ENCODE measurements around the gene LAMA3. TPM values are rescaled to one million over a fixed set of nuclear protein-coding genes. Genes with fewer than 3 reads are reported as not detected.

LAMA3 gene
- total and polyA plus RNA-seq, 2 of the 13 experiments (the other 11 are each of a cell fraction or from before 2014, with no cell fraction given) = 0.45 to 2.2 TPM

DNA sequence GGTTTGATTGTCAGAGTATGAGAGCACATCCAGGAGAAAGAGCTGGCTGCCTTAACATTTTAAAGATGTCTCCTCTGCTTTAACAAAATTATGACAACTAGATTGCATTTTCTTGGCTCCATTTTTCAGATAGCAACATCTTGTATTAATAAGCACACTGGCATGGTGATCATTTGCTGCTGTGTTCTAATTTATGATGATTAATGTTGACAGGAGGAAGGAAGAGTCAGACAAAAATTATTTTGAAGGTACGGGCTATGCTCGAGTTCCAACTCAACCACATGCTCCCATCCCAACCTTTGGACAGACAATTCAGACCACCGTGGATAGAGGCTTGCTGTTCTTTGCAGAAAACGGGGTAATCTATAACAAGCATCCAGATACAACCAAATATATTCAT lies 227.1 kb downstream of the LAMA3 start:
- in situ Hi-C loops (cut with HindIII; ENCODE audit: extremely low pct_ligation_motif_present, low pct_unique_long_range_greater_than_20kb) (loop anchor here (5.0 kb wide), 1 partner anchor 94 kb away; no protein-coding TSS in a partner anchor), intact Hi-C loops (cut with micrococcal nuclease; ENCODE audit: unreplicated experiment) (loop anchor here (5.0 to 10.0 kb wide), 2 partner anchors 201 to 292 kb away; no protein-coding TSS in a partner anchor)
- Histone ChIP-seq H3K9ac (ENCODE audit: insufficient read depth, low read depth, low read length) (no peak overlapping the region), H3K36me3 (replicated peaks in 1 of 2; ENCODE audit: control insufficient read depth in 1 of 2, insufficient read depth in 2 of 2, low read length in 2 of 2) (no peaks in the 10 kb centered on the region), H3K27me3 (ENCODE audit: control insufficient read depth in 1 of 2, insufficient read depth in 2 of 2, low read length in 2 of 2) (no peaks in the 10 kb centered on the region; a peak in 1 of 5 replicates), H3K4me2 (ENCODE audit: low read depth, low read length) (no peak overlapping the region), H3K27ac (ENCODE audit: extremely low read length, insufficient read depth, low read length) (no peak overlapping the region), H3K79me2 (ENCODE audit: insufficient read depth, low read length) (no peaks in the 10 kb centered on the region), H3K4me3 (replicated peaks in 1 of 3; ENCODE audit: insufficient read depth in 1 of 3, low read depth in 2 of 3, low read length in 3 of 3) (no peak overlapping the region), H3K4me1 (ENCODE audit: insufficient read depth, low read length) (no peaks in the 10 kb centered on the region), H3K9me3 (ENCODE audit: low read length) (no peaks in the 10 kb centered on the region), H4K20me1 (ENCODE audit: insufficient read depth, low read length) (no peaks in the 10 kb centered on the region), H2AFZ (ENCODE audit: low read length) (no peak overlapping the region)
- TF ChIP-seq ZNF224 (CRISPR knock-in tag; IDR thresholded peaks at IDR 0.05) (no peak), PRMT3 (CRISPR knock-in tag; IDR thresholded peaks at IDR 0.05; ENCODE audit: borderline replicate concordance, low read depth) (no peak), TAF15 (IDR thresholded peaks at IDR 0.05; ENCODE audit: low read depth, low read length, poor library complexity, severe bottlenecking) (no peak), TEAD2 (CRISPR knock-in tag; IDR thresholded peaks at IDR 0.05) (no peak), SIX4 (CRISPR knock-in tag; IDR thresholded peaks at IDR 0.05) (no peak), CEBPB (IDR thresholded peaks at IDR 0.05; ENCODE audit: borderline replicate concordance, low read depth, low read length) (no peak)
- TF ChIP-seq, protein P1, sequence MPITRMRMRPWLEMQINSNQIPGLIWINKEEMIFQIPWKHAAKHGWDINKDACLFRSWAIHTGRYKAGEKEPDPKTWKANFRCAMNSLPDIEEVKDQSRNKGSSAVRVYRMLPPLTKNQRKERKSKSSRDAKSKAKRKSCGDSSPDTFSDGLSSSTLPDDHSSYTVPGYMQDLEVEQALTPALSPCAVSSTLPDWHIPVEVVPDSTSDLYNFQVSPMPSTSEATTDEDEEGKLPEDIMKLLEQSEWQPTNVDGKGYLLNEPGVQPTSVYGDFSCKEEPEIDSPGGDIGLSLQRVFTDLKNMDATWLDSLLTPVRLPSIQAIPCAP (CRISPR knock-in tag; IDR thresholded peaks at IDR 0.05; ENCODE audit: low read depth) = no peak
- TF ChIP-seq, protein P2, sequence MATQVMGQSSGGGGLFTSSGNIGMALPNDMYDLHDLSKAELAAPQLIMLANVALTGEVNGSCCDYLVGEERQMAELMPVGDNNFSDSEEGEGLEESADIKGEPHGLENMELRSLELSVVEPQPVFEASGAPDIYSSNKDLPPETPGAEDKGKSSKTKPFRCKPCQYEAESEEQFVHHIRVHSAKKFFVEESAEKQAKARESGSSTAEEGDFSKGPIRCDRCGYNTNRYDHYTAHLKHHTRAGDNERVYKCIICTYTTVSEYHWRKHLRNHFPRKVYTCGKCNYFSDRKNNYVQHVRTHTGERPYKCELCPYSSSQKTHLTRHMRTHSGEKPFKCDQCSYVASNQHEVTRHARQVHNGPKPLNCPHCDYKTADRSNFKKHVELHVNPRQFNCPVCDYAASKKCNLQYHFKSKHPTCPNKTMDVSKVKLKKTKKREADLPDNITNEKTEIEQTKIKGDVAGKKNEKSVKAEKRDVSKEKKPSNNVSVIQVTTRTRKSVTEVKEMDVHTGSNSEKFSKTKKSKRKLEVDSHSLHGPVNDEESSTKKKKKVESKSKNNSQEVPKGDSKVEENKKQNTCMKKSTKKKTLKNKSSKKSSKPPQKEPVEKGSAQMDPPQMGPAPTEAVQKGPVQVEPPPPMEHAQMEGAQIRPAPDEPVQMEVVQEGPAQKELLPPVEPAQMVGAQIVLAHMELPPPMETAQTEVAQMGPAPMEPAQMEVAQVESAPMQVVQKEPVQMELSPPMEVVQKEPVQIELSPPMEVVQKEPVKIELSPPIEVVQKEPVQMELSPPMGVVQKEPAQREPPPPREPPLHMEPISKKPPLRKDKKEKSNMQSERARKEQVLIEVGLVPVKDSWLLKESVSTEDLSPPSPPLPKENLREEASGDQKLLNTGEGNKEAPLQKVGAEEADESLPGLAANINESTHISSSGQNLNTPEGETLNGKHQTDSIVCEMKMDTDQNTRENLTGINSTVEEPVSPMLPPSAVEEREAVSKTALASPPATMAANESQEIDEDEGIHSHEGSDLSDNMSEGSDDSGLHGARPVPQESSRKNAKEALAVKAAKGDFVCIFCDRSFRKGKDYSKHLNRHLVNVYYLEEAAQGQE (IDR thresholded peaks at IDR 0.05; ENCODE audit: borderline replicate concordance in 1 of 2, low read depth in 1 of 2, low read length in 2 of 2) = no peak
- TF ChIP-seq, protein P3, sequence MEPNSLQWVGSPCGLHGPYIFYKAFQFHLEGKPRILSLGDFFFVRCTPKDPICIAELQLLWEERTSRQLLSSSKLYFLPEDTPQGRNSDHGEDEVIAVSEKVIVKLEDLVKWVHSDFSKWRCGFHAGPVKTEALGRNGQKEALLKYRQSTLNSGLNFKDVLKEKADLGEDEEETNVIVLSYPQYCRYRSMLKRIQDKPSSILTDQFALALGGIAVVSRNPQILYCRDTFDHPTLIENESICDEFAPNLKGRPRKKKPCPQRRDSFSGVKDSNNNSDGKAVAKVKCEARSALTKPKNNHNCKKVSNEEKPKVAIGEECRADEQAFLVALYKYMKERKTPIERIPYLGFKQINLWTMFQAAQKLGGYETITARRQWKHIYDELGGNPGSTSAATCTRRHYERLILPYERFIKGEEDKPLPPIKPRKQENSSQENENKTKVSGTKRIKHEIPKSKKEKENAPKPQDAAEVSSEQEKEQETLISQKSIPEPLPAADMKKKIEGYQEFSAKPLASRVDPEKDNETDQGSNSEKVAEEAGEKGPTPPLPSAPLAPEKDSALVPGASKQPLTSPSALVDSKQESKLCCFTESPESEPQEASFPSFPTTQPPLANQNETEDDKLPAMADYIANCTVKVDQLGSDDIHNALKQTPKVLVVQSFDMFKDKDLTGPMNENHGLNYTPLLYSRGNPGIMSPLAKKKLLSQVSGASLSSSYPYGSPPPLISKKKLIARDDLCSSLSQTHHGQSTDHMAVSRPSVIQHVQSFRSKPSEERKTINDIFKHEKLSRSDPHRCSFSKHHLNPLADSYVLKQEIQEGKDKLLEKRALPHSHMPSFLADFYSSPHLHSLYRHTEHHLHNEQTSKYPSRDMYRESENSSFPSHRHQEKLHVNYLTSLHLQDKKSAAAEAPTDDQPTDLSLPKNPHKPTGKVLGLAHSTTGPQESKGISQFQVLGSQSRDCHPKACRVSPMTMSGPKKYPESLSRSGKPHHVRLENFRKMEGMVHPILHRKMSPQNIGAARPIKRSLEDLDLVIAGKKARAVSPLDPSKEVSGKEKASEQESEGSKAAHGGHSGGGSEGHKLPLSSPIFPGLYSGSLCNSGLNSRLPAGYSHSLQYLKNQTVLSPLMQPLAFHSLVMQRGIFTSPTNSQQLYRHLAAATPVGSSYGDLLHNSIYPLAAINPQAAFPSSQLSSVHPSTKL (CRISPR knock-in tag; IDR thresholded peaks at IDR 0.05) = no peak
- no TSS peak for BruUV-seq (replicated peaks)
- ATAC-seq (no peak), FAIRE-seq (no peak), DNase-seq (ENCODE audit: low spot score) (no peak)
- POLR2A ChIA-PET = no interaction called here
- WGBS (ENCODE audit: low lambda C conversion rate) = 54% methylated on average over 4 of the region's 4 CpGs
- CTCF ChIA-PET (ENCODE audit: low intra/inter-chr PET ratio, low total read pairs) = no interaction called here
